Natural killer cell (primary cell): ENCODE data around the gene MAP2K4. TPM values are rescaled to one million over a fixed set of nuclear protein-coding genes. Genes with fewer than 3 reads are reported as not detected.
A peak's percentile ranks its signal among the peaks of the same experiment; 100 is the strongest.

ENCODE experiments used
- ATAC-seq, 3 donors: fragments of 150-1000 bp in 2 of 3; fragments of 200-7000 bp in 1 of 3; cut with Tn5 transposase; 1 replicate in 1 of 3; 2 replicates in 2 of 3; pipeline ENCODE4 v1.10.0; 2021; ENCODE audit warnings: mild to moderate bottlenecking in 2 of 3, moderate library complexity in 2 of 3
- DNase-seq, 2 donors: peaks; one replicate each; pipeline versions ENCODE4 v3.0.0 to v3.0.0-alpha.2; 2013 to 2021; ENCODE audit warnings: mixed read lengths in 1 of 2
- H3K27ac ChIP-seq: one replicate; pipeline ENCODE4 v1.5.1; 2013; ENCODE audit warnings: mild to moderate bottlenecking, low read length
- H3K27me3 ChIP-seq: one replicate; pipeline ENCODE4 v1.6.1; 2013; ENCODE audit warnings: low read length; ENCODE audit not compliant: control insufficient read depth, insufficient read depth
- H3K36me3 ChIP-seq: one replicate; pipeline ENCODE4 v1.6.1; 2013; ENCODE audit warnings: low read length; ENCODE audit not compliant: control insufficient read depth, insufficient read depth
- H3K4me1 ChIP-seq: one replicate; pipeline ENCODE4 v1.6.1; 2013; ENCODE audit warnings: low read length; ENCODE audit not compliant: control insufficient read depth, insufficient read depth
- H3K4me3 ChIP-seq: one replicate; pipeline ENCODE4 v1.5.1; 2013; ENCODE audit warnings: low read length
- H3K9me3 ChIP-seq: one replicate; pipeline ENCODE4 v1.6.1; 2013; ENCODE audit warnings: low read length; ENCODE audit not compliant: control insufficient read depth, insufficient read depth
- H3K27ac Mint-ChIP-seq, 2 donors: one replicate each; pipeline ENCODE4 v1.8.0; 2022; ENCODE audit warnings: mild to moderate bottlenecking in 2 of 2, mixed read lengths in 2 of 2, moderate library complexity in 1 of 2
- H3K27me3 Mint-ChIP-seq, 2 donors: one replicate each; pipeline ENCODE4 v1.8.0; 2022; ENCODE audit warnings: low read depth in 2 of 2, mixed read lengths in 2 of 2
- H3K36me3 Mint-ChIP-seq: one replicate; pipeline ENCODE4 v1.8.0; 2022; ENCODE audit warnings: mixed read lengths
- H3K4me1 Mint-ChIP-seq, 2 donors: one replicate each; pipeline ENCODE4 v1.8.0; 2022; ENCODE audit warnings: mixed read lengths in 2 of 2
- H3K4me3 Mint-ChIP-seq: one replicate; pipeline ENCODE4 v1.8.0; 2022; ENCODE audit warnings: mild to moderate bottlenecking, moderate library complexity, mixed read lengths
- H3K9me3 Mint-ChIP-seq, 2 donors: one replicate each; pipeline ENCODE4 v1.8.0; 2022; ENCODE audit warnings: mixed read lengths in 2 of 2
- CTCF ChIP-seq: fragments of 200-600 bp; IDR thresholded peaks from one replicate; pipeline ENCODE4 v1.8.0; 2022; ENCODE audit warnings: antibody characterized with exemption
- WGBS: methylation state at CpG from one replicate; pipeline ENCODE4 v1.1.7; 2013; ENCODE audit warnings: missing lambda C conversion rate; ENCODE audit not compliant: insufficient coverage; 5-methylcytosine and 5-hydroxymethylcytosine counted together
- intact Hi-C: fragments of 100-400 bp; cut with micrococcal nuclease; formaldehyde crosslinking; loops from one replicate; pipeline ENCODE4 v1.14.2; 2022
- total RNA-seq, 4 donors: library from RNA; stranded (reverse); fragments of 120-200 nt in 1 of 4; gene quantifications; one replicate each; pipeline versions ENCODE4 v1.2.3 to v1.2.4, GENCODE V29; 2013 to 2022

The MAP2K4 gene
- total RNA-seq, 3 donors from 2014 or later (not counting 1 experiment from before 2014, with no cell fraction given): 30.1 to 35.0 (median 33.7) TPM

GRCh38 chr17:12113156-12113555, 92.5 kb downstream of the MAP2K4 start:
- no peak for TF ChIP-seq CTCF
- Mint-ChIP-seq H3K27me3 (no peaks in the 10 kb centered on the region), H3K9me3 (no peaks in the 10 kb centered on the region), H3K36me3 (peaks cover 18% of the 10 kb centered on the region), H3K27ac (peak overlapping the region; percentile 32 to 35), H3K4me3 (no peak overlapping the region), H3K4me1 (peaks cover 6 to 10% of the 10 kb centered on the region in 2 donors)
- ATAC-seq: no peak
- H3K36me3 ChIP-seq: peaks cover 46% of the 10 kb centered on the region
- intact Hi-C loops: no loop called here
- no peaks in the 10 kb centered on the region for H3K9me3 ChIP-seq
- DNase-seq: no peak
- H3K4me3 ChIP-seq: no peak overlapping the region
- no peaks in the 10 kb centered on the region for H3K4me1 ChIP-seq
- no peak overlapping the region for H3K27ac ChIP-seq
- 89% methylated on average over 2 of the region's 2 CpGs for WGBS
- no peaks in the 10 kb centered on the region for H3K27me3 ChIP-seq

GRCh38 chr17:12114686-12115418, 94.2 kb downstream of the MAP2K4 start:
- Histone ChIP-seq H3K36me3 (peaks cover 53% of the 10 kb centered on the region), H3K4me3 (no peak overlapping the region), H3K27me3 (no peaks in the 10 kb centered on the region), H3K27ac (no peak overlapping the region), H3K4me1 (no peaks in the 10 kb centered on the region), H3K9me3 (no peaks in the 10 kb centered on the region)
- WGBS: 100% methylated on average over 1 of the region's 3 CpGs
- intact Hi-C loops: no loop called here
- Mint-ChIP-seq H3K27ac (no peak overlapping the region), H3K9me3 (no peaks in the 10 kb centered on the region), H3K36me3 (peaks cover 27% of the 10 kb centered on the region), H3K27me3 (no peaks in the 10 kb centered on the region), H3K4me3 (no peak overlapping the region), H3K4me1 (peaks cover 6 to 10% of the 10 kb centered on the region in 2 donors)
- DNase-seq: no peak
- TF ChIP-seq CTCF: no peak
- no peak for ATAC-seq

- no peak for TF ChIP-seq CTCF
- Histone ChIP-seq H3K9me3 (no peaks in the 10 kb centered on the region), H3K36me3 (peaks cover 51% of the 10 kb centered on the region), H3K27me3 (no peaks in the 10 kb centered on the region), H3K27ac (no peak overlapping the region), H3K4me3 (no peak overlapping the region), H3K4me1 (no peaks in the 10 kb centered on the region)
- Mint-ChIP-seq H3K4me1 (peaks cover 6 to 10% of the 10 kb centered on the region in 2 donors), H3K4me3 (no peak overlapping the region), H3K27me3 (no peaks in the 10 kb centered on the region), H3K27ac (no peak overlapping the region), H3K36me3 (peaks cover 27% of the 10 kb centered on the region), H3K9me3 (no peaks in the 10 kb centered on the region)
- DNase-seq: no peak
- intact Hi-C loops: no loop called here
- ATAC-seq: no peak
These were observed 95.5 kb downstream of the MAP2K4 start for GRCh38 chr17:12116143-12116542.

GRCh38 chr17:12118617-12119016, 97.9 kb downstream of the MAP2K4 start:
- H3K27ac ChIP-seq: no peak overlapping the region
- WGBS: 100% methylated on average over 2 of the region's 3 CpGs
- no peaks in the 10 kb centered on the region for H3K4me1 ChIP-seq
- no peak overlapping the region for H3K4me3 Mint-ChIP-seq
- H3K27me3 ChIP-seq: no peaks in the 10 kb centered on the region
- H3K9me3 ChIP-seq: no peaks in the 10 kb centered on the region
- no peak overlapping the region for H3K4me3 ChIP-seq
- no peak for ATAC-seq
- peaks cover 34% of the 10 kb centered on the region for H3K36me3 ChIP-seq
- peaks cover 7 to 12% of the 10 kb centered on the region in 2 donors for H3K4me1 Mint-ChIP-seq
- intact Hi-C loops: no loop called here
- no peak overlapping the region for H3K27ac Mint-ChIP-seq
- H3K9me3 Mint-ChIP-seq: no peaks in the 10 kb centered on the region
- no peaks in the 10 kb centered on the region for H3K27me3 Mint-ChIP-seq
- H3K36me3 Mint-ChIP-seq: peaks cover 14% of the 10 kb centered on the region
- TF ChIP-seq CTCF: no peak
- no peak for DNase-seq
